Measurements from ENCODE around the gene KCND3.
A peak's percentile ranks its signal among the peaks of the same experiment; 100 is the strongest.

The KCND3 gene

DNA sequence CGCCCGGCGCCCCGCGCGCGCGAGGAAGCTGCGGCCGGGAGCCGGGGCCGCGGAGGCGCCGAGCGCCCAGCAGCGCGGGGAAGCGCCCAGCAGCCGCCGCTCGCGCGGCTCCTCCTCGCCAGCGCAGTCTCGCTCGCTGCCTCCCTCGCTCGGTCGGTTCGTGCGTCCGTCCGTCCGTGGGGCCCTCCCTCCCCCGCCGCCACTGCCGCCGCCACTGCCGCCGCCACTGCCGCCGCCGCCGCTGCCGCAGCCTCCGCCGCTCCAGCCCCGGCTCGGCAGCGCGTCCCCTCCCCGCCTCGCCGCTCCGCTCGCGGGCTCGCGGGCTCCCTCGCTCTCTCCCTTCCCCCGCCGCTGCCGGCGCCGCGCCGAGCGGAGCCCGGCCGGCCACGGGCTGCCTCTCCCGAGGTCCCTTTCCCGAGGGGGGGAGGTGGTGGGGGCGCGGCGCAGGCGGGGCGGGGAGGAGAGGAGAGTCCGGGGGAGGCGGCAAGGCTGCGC lies at the start of gene KCND3:
Gene KCND3, minus strand, starts transcription at position 138 of the 495 bp plus-strand sequence.
- peak; percentile 20 for DNase-seq

DNA sequence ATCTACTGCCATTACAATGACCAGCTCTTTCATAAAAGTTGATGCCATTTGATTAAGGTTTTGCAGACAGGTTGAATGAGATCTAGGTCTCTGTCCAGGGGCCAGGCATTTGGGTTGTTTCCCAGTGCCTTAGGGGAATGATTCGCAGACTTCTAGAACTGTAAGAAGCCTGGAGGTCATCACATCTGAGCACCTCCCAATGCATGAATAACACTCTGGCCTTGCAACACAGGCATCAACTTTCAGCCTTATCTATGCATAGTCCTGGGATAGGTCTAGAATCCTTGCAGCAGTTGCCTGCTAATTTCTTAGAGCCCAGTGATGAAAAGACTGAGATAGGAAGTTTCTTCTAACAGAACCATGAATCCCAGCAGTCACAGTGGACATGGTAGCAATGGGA lies 44.8 kb upstream of the KCND3 start:
- DNase-seq, result no peak

DNA sequence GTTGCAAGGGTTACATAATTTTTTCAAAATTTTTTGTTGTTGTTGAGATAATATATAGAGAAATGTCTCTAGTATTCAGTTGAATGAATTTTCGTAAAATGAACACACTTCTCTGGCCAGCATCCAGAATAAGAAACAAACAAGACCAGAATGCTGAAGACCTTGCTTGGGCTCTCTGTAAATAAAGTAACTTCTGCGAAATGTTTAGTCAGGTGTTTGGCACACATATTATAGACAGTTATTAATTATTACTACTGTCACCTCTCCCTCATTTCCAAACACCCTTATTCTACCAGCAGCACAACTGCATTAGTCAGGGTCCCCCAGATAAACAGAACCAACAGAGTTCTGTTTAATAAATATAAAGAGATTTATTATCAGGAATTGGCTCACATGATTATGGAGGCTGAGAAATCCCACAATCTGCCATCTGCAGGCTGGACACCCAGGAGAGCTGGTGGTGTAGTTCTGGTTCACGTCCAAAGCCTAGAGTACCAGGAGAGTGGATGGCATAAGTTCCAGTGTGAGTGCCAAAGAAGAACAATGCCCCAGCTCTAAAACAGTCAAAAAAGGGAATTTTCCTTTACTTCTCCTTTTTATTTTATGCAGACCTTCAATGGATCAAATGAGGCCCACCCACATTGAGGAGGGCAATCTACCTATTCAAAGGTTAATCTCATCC lies 44.1 kb upstream of the KCND3 start:
- DNase-seq, result no peak

DNA sequence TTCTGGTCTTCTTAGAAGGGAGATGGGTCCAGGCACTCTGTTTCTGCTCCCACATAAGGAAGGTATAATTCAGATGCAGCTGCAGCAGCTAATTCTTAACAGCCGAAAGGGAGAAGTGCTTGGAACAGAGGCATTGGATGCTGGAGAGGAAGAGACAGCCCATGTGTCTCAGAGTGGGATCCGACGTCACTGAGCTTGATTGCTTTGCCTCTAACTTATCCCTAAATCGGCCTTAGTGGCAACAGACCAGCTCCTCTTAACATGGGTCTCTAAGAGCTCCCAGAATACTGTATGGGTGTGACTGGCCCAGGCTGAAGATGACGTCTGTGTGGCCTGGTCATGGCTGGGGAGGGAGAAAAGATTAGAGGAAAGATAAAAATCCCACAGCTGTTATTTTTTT lies 40.7 kb upstream of the KCND3 start:
- no peak for DNase-seq

DNA sequence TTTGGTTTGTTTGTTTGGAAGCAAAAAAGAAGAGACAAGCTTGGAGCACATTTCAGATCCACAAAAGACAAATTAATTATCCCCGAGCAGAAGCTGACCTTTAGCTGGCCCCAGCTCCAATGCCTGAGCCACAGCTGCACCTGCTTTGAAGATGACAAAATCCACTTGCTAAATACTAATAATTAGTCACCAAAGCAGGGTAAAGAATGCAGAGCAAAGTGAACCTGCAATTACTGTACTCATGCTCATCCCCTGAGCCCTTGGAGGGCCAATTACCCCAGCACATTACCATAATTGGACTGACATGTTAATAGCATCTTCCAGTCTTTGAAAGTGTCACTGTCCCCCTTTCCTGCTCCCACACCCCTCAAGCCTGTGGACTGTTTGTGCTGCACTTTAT lies 38.2 kb upstream of the KCND3 start:
- no peak for DNase-seq

DNA sequence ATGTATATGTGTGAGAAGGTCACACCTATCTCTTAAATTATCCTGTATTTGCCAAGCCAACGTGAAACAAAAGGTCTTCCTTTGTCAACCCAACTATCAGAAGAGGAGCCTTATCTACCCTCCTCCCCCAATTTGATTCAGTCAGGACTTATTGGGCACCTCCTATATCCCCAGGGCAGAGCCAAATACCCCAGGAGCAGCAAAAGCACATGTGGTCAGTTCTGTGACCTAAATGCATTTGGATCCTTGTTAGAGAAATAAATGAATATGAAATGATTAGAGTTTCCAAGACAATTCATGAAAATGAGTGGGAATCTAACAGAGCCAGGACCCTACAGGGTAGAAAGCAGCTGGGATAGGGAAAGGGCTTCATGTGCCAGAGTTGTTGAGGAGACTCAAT lies 37.0 kb upstream of the KCND3 start:
- no peak for DNase-seq

DNA sequence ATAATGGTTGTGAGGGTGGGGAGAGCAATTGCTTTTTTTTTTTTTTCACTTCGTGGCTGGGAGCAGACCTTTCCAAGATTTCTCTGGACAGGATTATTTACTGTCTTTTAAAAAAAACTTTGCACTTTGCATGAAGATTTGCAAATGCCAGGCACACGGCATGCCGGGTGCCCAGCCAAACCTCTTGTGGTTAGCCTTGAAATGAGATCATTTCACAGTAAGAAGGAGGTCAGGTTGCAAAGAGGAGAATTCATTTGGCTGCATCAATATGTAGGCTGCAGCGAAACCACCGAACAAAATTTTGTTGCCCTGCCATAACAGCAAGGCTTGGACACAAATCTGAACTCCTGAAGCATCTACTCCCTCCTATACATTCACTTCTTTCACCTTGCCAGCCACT lies 36.5 kb upstream of the KCND3 start:
- no peak for DNase-seq

DNA sequence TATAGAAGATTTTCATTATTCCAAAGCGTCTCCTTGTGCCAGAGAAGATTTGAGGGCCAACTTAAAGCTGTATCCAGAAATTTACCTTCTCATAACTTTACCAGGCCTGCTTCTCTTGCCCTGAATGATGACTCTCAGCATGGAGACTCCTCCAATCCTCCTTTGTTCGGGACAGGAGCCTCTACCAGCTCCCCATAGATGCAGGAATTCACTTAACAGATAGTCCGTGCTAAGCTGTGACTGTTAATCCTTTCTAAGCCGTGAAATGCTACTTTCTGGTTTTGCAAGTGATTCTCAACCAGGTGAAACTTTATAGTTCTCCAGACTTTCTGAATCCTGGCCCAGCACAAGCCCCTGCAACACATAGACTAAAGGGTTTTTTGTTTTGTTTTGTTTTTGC lies 31.8 kb upstream of the KCND3 start:
- no peak for DNase-seq

DNA sequence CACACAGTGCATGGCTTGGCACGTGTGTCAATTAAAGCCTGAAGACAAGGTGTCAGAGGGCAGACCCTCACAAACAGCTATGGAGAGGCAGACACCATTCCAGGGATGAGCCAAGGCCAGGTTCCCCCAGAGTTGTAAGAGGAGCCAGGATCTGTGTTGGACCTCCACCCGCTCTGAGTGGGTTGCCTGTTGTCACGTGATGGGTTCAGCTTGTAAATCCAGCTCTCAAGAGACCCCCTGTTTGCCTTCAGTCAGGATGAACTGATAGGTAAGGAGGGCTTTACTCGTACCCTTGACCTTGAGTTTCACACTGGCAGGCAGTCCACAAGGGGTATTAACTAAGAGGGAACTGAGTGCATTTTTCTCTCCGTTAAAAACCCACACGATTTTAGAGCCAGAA lies 27.7 kb upstream of the KCND3 start:
- DNase-seq, result no peak

DNA sequence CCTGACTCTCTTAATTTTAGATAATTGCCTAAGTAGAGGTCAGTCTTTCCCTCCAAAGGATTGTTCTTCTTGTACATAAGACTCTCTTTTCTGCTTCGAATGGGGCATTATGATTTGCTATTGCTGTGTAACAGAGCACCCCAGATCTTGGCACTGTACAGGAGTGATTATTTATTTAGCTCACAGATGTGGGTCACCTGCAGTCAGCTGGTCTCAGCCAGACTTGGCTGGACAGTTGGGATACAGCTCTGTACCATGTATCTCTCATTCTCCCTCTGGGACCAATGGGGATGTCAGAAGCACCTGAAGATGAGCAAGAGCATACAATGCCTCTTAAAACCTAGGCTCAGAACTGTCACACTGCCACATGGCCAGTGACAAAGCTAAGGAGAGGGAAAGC lies 23.4 kb upstream of the KCND3 start:
- no peak for DNase-seq

DNA sequence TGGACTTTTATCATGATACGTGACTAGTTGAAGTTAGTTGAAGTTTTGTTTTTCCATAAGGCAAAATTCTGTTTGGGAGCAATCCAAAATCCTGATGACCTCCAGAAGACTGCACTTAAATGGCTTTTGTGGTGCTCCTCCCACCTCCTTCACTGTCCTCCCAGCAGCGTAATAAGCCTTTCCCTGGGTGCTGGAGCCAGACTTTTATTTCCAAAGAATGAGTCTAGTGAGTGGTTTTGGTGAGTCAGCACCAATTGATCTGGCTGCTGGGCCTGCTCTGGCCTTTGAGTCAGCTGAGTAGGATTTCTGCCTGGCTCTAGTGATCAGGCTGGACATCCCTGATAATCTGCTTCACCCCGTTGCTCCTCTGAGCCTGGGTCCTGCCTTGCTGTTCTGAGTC lies 21.7 kb upstream of the KCND3 start:
- DNase-seq, result peak; percentile 41

DNA sequence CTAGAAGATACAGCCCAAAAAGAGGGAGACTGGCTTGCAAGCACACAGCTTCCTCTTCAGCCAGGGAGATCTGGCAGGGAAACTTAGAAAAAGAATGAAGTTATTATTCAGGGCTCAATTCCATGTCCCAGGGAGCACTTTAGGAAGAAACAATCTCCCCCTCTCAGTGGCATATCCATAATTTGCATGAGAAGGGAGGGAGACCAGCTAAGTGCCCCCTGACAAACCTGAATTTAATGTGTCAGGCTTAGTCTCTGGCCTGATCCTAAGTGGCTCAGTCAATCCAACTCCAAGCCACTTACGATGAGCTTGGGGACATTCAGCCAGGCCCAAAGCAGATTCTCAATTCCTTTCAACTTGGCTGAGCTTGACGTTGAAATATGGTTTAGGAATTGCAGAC lies 17.7 kb upstream of the KCND3 start:
- DNase-seq, result no peak

DNA sequence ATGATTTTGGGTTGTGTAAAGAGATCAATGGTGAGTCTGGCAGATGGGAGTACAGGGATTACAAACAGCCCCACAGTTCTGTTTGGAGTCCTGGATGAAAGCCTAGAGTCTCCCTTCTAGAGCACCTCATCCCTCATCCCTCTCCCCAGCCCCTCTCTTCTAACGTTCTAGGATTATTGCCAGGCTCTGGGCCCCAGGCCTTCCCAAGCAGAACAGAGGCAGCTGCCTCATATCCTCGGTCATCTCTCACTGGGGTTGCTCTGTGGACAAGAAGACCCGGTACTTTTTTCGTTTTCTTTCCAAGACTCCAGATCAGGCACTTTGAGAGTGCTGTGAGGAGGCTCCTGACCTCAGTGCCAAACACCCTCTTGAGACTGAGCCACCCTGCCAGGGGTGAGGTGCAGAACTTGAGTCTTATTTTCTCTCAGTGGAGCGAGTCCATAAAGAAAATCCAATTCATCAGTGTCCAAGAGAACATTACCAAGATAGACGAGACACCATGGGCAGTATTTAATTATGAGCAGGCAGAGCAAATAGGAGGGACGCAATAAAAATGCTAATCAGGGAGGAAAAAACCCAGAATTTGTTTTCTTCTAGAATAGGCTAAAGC lies 17.1 kb upstream of the KCND3 start:
- DNase-seq, result no peak

DNA sequence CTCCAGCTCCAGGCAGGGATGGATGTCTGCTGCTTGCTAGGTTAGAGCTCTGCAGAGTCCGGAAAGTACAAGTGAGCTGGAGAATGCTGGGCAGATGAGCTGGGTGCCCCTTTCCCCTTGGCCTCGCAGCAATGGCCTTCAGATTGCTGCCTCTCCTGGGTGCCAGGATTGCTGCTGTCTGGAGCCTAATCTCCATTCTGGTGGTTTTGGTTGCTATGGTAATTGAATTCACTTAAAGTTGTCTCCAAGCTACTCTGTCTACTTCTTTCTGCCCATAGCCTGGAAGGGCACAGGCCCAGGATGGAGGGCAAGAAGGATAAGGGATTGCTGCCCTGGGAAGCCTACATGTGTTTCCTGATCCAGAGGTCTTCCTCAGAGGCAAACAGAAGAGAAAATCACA lies 14.6 kb upstream of the KCND3 start:
- no peak for DNase-seq

DNA sequence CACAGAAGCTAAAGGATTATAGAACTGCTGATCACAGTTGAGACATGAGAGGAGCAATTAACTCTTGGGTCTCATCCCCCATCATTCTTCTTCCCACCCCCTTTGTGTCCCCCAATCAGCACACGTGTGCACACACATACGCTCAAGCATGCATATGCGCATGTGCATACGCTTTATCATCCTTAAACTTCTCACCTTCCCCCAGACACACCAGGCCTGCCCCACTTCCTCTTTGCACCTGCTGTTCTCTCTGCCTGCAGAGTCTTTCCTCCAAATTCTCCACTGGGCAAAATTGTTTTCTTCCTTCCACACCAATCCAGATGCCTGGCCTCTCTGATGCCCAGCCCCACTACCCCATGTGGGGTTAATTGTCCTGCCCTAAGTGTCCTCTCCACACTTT lies 13.0 kb upstream of the KCND3 start:
- DNase-seq, result no peak

DNA sequence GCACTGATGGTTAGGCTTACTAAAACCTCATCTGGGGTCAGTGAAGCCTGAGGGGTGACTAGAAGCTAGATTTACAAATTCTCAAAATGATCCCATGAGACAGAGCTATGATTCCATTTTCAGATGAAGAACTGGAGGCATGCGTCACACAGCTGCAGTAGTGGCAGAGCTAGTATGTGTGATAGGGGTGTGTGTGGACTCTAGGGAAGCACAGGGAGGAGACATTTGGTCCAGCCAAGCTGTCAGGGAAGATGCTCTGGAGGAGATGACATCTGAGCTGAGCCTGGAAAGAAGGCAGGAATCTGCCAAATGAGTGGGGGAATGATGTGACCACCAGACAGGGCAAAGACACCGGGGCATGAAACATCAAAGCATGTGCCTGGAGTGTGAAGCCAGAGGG lies 12.0 kb upstream of the KCND3 start:
- DNase-seq, result no peak

DNA sequence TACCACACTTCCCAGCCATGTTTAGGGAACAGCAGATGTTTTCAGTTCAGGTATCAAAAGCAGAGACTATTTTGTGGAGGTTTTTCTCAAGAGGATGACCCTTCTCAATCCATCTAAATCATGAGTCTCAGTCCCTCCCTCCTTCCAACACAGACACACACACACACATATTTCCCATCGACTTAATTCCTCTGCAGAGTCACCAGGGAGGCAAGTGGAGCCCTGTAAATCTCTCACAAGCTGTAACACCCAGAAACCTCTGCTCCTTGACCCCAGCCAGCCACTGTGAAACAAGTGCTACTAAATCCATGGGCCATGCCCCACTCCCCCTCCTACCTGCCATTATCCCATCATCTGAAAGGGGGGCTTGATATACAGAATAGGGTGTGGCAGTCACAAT lies 10.6 kb upstream of the KCND3 start:
- no peak for DNase-seq

DNA sequence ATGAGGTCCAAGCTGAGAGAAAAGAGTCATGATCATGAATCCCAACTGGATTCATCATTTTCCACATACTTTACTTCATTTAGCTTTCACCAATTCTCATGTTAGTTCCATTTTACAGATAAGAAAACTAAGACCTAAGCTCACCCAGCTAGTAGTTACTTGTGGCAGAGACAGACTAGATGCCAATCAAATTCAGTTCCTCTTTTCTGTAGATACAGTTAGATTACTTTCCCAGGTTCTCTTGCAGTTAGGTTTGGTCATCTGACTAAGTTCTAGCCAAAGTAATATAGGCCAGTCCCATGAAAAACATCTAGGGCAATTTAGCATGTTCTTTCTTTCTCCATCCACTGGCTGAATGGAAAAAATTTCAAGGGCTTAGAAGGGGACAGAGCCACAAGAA lies 8.9 kb upstream of the KCND3 start:
- DNase-seq, result no peak

DNA sequence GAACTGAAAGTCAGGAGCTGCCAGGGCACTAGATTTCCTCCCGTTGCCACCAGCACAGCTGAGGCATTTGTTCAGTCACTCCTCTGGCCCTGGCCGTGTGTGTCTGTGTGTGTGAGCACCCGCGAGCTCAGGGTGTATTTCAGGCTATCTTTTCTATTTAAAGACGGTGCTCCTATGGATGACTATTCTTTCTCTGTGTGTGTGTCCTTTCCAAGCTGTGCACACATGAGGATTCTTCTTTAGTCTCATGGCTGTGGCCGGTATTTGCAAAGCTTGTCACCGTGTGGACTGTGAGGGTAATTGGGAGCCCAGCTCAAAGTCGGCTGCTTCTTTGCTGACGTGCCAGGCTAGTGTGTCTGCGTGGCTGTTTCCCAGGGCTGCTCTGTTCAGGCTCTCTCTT lies 3.0 kb upstream of the KCND3 start:
- no peak for DNase-seq

DNA sequence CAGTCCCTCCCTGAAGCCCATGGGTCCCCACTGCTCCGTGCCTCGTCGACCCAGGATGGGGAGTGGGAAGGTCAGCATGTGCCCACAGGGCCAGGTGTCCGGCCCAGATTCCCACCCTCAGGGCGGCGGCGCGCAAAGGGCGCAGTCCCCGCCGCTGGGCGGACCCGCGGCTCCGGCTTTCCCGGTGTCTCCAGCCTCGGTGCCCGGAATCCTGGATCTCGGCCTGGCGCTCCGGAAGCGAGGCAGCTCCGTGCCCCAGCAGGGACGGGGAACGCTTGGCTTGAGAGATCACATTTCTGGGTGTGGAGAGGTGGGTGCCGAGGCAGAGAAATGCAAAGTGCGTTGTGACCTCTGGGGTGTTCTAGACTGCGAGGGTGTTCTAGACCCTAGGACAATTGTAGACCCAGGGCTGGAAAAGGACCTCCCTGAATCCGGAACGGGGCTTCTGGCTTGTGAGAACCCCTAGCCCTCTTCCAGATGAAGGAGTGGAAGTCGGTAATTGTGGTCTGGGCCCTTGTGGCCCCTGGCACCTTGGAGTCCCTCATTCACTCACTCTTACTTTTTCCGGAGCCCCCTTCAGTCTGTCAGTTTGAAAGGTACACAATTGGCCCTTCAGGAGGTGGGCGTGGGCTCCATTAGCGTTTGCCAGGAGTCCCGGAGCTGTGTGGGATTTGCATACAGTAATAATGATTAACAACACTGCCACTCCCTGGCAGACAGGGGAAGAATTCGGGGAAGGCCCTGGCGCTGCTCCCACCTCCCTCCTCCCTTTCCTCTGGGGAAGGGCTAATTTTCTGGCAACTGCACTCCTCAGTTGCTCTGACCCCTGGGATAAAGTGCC lies 1.6 kb upstream of the KCND3 start:
- DNase-seq, result peak; percentile 53

DNA sequence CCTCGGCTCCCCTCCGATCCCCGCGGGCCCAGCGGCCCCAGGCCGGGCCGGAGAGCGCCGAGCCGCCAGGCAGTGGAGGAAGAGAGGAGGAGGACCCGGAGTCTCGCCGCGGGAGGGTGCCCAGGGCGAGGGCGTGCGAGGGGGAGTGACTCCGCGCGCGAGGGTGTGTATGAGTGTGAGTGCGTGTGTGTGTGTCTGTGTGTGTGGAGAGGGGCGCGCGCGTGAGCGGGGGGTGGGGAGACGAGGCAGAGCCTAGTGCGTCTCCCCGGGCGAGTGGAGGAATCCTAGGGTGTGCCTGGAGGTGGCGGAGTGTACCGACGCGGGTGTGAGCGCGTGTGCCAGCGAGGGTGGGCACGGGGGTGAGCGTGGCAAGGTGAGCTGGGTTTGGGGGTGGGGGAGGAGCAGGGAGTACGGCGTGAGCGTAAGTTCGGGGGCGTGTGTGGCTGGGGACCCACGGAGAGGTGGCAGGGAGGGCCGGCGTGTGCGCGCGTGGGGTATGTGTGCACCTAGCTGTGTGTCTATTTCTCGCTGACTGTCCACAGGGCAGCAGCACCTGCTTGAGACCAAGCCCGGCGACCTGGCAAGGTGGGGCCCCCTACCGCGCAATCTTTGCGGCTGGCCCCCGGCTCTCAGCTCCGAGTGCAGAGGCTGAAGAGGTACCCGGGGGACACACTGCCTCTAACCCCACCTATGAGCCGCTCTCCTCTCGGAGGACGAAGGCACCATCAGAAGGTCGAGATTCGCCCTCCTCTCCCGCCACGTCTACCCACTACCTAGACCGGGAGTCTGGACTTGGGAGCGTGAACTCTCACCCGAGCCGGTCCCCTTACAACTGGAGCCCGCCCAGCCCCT lies 784 bp upstream of the KCND3 start:
- DNase-seq, result peak; percentile 5

DNA sequence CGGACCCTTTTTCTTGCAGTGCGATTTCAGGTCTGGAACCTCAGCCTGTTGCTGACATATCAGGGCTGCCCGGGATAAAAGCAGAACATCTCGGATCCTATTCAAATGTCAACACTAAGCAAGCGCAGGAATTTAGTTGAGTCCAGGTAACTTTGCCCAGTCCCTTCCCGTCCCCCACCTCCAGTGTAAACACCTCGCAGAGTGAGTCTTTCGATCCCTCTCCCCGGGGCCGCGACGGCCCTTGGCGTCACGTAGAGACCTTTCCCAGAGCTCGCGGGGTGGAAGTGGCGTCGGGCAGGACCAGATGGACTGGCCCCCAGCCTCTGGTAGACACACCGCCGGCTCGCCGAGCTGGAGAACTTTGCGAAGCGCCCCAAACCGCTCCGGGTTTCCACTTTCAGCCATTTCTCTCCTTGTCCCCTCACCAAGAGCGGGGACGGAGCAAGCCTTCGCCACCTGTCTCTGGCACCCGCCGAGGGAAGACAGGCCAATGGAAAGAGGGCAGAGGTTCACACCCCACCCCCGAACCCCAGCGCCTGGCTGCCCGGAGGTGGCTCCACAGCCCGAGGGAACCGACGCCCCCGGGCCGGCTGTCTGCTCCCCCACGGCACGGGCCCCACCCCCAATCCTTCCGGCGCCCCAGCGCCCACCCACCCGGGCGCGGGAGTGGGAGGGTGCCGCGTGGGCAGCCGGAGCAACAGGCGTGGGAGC lies 570 bp downstream of the KCND3 start:
- DNase-seq, result no peak

DNA sequence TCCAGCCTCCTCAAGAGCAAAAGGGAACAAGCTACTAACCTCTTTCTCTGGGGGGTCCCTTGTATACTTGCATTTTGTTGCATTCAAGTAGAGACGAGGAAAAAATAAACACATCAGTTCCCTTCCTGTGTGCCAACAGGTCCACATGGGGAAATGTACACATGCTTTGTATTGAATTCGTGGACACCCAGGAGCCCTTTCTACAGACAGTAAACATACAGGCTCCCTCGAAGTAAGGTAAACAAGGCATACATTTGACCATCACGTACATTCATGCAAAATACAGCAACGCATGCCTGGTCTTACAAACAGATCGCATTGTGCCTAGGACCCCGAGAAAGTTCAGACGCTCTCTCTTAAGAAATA lies 1.1 kb downstream of the KCND3 start:
- no peak for DNase-seq

All from fibroblast of skin of right biceps (primary cell).